Stimulated activated CD4-positive, alpha-beta T cell treated with anti-CD3 and anti-CD28 coated beads, Interleukin-1b, Interleukin-23, amount 100 ng/mL, for 48 hours (primary cell): Measurements from ENCODE around the gene DTX1.

Experiments used
- DNase-seq: peaks from one replicate; pipeline ENCODE4 v3.0.0-alpha.2; 2020

The DTX1 gene

DNA sequence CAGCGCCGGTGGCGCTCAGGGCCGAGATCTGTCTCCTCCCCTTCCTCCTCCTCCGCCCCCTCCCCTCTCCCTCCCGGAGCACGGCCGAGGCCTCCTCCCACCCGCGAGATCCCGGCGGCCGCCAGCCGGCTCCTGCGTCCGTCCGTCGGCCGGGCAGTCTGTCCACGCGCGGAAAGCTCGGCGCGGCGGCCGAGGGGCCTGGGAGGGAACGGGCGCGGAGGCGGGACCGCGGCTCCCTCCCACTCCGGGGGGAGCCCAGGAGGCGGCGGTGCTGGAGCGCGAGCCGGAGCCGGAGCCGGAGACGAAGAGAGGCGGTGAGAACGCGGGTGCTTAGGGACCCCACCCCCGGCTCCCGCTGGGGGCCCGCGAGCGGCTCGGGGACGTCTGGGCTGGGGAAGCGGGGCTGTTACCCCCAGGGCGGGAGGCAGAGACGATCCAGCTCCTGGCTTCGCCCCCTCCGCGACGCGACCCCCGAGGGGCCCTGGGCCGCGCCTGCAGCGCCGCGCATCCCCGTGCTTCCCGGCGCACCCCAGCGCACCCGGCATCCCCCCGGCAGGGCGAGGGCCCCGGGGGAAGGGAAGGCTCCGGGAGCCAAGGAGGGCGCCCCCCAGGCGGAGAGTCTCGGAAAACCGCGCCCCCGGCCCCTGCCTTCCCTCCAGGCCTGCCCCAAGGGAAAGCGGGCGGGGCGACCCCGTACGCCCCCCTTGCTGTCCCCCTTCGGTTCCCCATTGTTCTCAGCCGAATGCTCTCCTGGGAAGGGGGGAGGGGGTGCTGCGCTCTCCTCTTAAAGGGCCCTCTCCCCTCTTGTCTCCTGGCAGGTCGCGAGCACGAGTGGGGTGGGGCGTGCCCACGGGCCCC is at the start of gene DTX1:
DTX1 (plus strand) TSS at position 100 of the 858 bp plus-strand sequence. CDS start 1,463 bp downstream, outside the sequence.
- DNase-seq = peak; percentile 27

GRCh38 chr12:113007166-113007565 is 49.4 kb upstream of the DTX1 start:
- DNase-seq = no peak

- no peak for DNase-seq
Observed at GRCh38 chr12:113010701-113011100, 45.8 kb upstream of the DTX1 start.

DNA sequence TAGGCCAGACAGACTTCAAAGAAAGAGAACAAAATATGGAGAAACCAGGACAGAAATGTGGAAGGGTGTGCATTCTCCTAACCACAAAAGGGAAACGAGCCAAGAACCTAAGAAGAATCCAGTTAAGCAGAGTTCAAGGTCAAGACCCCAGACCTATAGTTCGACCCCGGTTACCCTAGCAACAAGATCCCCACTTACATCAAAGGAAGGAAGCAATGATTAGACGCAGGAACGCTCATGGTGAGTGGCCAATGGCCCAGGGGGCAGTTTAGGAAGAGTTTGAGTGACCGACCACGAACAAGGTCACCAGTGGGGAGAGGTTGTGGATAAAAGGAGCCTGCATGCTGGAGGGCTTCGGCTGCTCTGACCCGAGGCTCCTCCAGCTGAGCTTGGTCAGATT is 42.0 kb upstream of the DTX1 start:
- no peak for DNase-seq

DNA sequence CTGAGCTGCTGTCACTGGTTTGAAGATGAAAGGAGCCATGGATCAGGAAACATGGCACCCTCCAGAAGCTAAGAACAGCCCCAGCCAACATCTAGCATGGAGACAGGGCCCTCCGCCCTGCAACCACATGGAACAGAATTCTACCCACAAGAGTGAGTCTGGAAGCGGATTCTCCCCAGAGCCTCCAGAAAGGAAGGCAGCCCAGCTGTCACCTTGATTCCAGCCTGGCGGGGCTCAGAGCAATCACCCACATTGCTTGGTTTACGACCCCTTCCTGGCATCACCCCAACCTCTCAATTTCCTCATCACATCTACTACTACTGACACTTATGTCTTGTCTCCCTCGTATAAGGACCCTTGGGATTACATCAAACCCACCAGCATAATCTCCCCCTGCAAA is 39.7 kb upstream of the DTX1 start:
- no peak for DNase-seq

- no peak for DNase-seq
Observed at GRCh38 chr12:113019025-113019424, 37.5 kb upstream of the DTX1 start.

DNA sequence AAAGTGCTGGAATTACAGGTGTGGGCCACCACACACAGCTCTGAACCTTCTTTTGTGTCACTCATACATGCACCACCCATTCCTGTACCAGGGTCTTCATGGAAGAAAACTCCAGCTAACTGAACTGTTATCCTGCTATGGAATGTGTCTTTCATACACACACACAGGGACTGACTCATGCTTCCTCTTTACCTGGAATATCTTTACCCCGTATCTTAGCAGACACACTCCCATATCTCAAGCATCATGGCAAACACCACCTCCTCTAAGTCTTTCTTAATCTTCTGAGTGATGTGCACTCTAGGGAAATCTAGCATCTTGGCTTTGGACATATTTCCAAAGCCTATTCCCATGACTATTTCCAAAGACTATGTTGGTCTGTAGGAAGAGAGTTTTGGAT is 35.0 kb upstream of the DTX1 start:
- no peak for DNase-seq

- no peak for DNase-seq
Observed at GRCh38 chr12:113022563-113023297, 33.8 kb upstream of the DTX1 start.

- no peak for DNase-seq
Observed at GRCh38 chr12:113027726-113028125, 28.8 kb upstream of the DTX1 start.

DNA sequence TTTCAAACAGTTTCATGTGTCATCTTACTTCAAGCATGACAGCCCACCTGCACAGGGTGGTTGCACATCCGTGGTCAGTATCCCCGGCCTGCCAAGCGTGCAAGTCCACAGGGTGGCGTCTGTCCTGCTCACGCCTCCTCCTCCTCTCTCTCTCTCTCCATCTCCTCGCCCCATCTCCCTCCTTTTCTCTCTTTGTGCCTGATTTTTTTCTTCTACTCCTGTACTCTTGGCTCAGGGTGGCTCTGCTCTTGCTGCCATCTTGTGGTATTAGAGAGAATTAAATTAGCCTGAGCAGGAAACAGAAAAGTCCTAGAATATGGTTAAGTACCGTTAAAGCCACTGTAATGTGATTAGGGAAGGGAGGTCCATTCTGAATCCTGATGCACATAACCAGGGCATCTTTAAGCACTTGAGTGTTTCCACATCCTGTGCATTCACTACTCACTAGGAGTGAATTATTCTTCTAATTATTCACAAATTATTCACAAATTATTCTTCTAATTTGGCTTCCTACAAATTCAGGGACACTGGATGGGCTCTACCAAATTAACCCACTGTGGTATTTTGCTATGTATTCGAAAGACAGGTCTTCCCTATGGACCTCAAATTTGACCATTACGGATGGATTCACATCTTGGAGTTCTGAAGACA is 25.5 kb upstream of the DTX1 start:
- DNase-seq = no peak

GRCh38 chr12:113039911-113040445 is 16.6 kb upstream of the DTX1 start:
- no peak for DNase-seq

GRCh38 chr12:113040722-113041171 is 15.8 kb upstream of the DTX1 start:
- no peak for DNase-seq

GRCh38 chr12:113041560-113041959 is 15.0 kb upstream of the DTX1 start:
- DNase-seq = no peak

GRCh38 chr12:113043240-113043639 is 13.3 kb upstream of the DTX1 start:
- DNase-seq = no peak

GRCh38 chr12:113044516-113044915 is 12.0 kb upstream of the DTX1 start:
- DNase-seq = no peak

GRCh38 chr12:113048716-113049127 is 7.8 kb upstream of the DTX1 start:
- DNase-seq = peak; percentile 62

DNA sequence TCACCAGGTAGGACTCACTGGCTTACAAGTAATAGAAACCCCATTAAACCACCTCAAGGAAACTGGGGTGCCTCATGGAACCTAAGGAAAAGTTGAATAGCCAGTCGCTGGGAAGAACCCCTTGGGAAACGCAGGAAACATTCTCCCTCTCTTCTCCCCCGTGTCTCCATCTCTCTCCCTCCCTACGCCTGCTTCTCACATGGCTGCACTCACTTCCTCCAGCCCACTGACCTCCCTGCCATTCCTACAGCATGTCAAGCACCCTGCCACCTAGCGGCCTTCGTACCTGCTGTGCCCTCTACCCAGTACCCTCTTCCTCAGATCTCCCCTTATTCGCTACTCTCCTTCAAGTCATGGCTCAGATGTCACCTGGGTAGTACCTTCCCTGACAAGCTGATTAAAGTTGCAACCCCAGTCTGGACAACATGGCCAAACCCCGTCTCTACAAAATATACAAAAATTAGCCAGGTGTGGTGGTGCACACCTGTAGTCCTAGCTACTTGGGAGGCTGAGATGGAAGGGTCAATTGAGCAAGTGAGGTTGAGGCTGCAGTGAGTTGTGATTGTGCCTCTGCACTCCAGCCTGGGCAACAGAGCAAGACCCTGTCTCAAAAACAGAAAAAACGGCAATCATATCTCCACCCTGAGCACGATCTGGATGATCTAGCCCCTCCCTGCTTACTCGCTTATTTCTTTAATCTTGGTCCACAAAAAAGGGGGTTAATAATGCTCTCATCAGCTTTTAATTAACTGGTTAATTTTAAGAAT is 6.4 kb upstream of the DTX1 start:
- DNase-seq = no peak

GRCh38 chr12:113050795-113051194 is 5.7 kb upstream of the DTX1 start:
- no peak for DNase-seq

GRCh38 chr12:113051759-113052158 is 4.8 kb upstream of the DTX1 start:
- DNase-seq = no peak

DNA sequence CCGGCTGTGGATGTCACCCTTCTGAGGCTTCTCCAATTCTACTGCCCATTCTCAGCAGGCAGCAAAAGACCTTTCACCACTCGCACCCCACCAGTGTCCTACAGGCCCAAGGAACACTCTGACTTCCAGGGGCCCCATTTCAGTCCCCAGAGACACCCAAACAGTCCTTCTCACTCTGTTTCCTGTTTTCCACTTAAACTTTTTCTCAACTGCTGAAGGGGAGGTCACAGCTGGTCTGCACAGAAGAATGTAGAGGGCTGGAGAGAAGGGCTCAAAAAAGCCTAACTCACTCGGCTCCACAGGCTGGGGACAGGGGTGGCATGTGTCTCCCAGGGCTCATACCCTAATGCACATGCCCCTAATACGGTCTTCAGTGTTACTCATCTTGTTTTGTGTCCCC is 4.2 kb upstream of the DTX1 start:
- DNase-seq = no peak

DNA sequence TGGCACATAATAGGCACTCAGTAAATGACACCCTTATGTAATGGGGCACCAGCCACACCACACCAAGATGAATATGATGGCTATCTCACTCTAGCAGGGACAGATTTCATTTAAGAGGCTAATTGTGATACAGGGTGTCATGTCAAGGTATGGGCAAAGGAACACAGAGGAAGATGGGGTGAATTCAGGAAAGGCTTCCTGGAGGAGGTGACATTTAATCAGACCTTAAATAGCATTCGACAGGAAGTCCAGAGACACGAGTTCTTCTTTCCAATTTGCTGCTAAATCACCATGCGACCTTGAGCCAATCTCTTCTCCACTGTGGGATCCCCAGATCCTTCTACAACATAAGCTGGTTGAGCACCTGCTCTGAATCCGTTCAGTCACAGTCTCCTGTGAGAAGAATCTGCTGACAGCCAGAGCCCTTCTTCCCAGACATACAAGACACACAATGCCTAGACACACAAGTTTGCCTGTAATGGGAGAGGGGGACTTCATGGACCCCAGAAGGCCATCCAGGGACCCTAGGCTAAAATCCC is 1.5 kb upstream of the DTX1 start:
- DNase-seq = no peak
